Peyer's patch (tissue), 4 donors: ENCODE data around the gene LAMA4.

Source experiments
- POLR2A ChIP-seq, 2 donors: fragments of 450-650 bp; IDR thresholded peaks; one replicate each; pipeline ENCODE4 v1.5.1; 2017; ENCODE audit warnings: antibody characterized with exemption in 2 of 2, mild to moderate bottlenecking in 2 of 2, moderate library complexity in 2 of 2
- TF ChIP-seq, protein P1 (sequence below), 6 experiments: fragments of 450-650 bp in 4 of 6; fragments of 200-600 bp in 2 of 6; sonication (generic) in 1 of 6; IDR thresholded peaks; one replicate each; pipeline ENCODE4 v1.5.1; 2017 to 2019; ENCODE audit warnings: antibody characterized with exemption in 6 of 6, mild to moderate bottlenecking in 3 of 6, moderate library complexity in 1 of 6

DNA sequence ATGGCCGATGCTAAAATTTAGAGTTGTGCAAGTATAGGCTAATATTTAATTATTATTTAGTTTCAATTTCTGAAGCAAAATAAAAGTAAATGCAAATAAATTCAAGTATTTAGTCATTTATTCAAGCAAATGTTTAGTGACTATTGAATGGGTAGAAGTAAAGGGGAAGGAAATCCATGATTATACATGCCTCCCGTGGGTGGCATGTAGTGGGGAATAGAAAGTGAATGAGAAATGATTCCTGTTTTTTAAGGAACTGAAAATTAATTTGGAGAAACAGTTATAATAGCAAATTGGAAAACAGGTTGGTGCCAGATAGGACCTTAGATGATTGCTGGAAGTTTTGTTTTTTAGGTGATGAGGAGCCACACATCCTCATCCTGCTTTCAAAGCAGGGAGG, 131.6 kb downstream of the LAMA4 start:
- TF ChIP-seq, protein P1, sequence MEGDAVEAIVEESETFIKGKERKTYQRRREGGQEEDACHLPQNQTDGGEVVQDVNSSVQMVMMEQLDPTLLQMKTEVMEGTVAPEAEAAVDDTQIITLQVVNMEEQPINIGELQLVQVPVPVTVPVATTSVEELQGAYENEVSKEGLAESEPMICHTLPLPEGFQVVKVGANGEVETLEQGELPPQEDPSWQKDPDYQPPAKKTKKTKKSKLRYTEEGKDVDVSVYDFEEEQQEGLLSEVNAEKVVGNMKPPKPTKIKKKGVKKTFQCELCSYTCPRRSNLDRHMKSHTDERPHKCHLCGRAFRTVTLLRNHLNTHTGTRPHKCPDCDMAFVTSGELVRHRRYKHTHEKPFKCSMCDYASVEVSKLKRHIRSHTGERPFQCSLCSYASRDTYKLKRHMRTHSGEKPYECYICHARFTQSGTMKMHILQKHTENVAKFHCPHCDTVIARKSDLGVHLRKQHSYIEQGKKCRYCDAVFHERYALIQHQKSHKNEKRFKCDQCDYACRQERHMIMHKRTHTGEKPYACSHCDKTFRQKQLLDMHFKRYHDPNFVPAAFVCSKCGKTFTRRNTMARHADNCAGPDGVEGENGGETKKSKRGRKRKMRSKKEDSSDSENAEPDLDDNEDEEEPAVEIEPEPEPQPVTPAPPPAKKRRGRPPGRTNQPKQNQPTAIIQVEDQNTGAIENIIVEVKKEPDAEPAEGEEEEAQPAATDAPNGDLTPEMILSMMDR (IDR thresholded peaks at IDR 0.05) = no peak
- TF ChIP-seq POLR2A (IDR thresholded peaks at IDR 0.05) = no peak
